Skeletal muscle tissue (tissue), 4 donors: ENCODE data around the gene ST8SIA1. TPM values are rescaled to one million over a fixed set of nuclear protein-coding genes. Genes with fewer than 3 reads are reported as not detected.

Experiments
- H3K27ac ChIP-seq: one replicate; pipeline ENCODE4 v1.7.0; 2013; ENCODE audit warnings: mild to moderate bottlenecking, low read depth, low read length, inconsistent platforms
- H3K27me3 ChIP-seq, 3 donors: one replicate each; pipeline ENCODE4 v1.7.0; 2013; ENCODE audit warnings: low read length in 3 of 3; ENCODE audit not compliant: control insufficient read depth in 3 of 3, insufficient read depth in 3 of 3
- H3K36me3 ChIP-seq, 3 donors: one replicate each; pipeline ENCODE4 v1.7.0; 2013; ENCODE audit warnings: low read length in 3 of 3; ENCODE audit not compliant: control insufficient read depth in 3 of 3, insufficient read depth in 3 of 3
- H3K4me1 ChIP-seq, 3 donors: one replicate each; pipeline ENCODE4 v1.7.0; 2013; ENCODE audit warnings: low read length in 3 of 3, mild to moderate bottlenecking in 3 of 3; ENCODE audit not compliant: control insufficient read depth in 3 of 3, insufficient read depth in 3 of 3
- H3K4me3 ChIP-seq, 3 donors: one replicate each; pipeline ENCODE4 v1.7.0; 2013; ENCODE audit warnings: low read length in 3 of 3
- H3K9ac ChIP-seq, 3 donors: one replicate each; pipeline ENCODE4 v1.7.0; 2013; ENCODE audit warnings: low read length in 3 of 3, mild to moderate bottlenecking in 3 of 3, moderate library complexity in 2 of 3, low read depth in 1 of 3
- H3K9me3 ChIP-seq, 3 donors: one replicate each; pipeline ENCODE4 v1.7.0; 2013; ENCODE audit warnings: low read length in 3 of 3; ENCODE audit not compliant: control insufficient read depth in 3 of 3
- total RNA-seq: library from RNA; depleted of rRNA; stranded (reverse); fragments of >200 nt; gene quantifications from one replicate; pipeline ENCODE4 v1.2.3, GENCODE V29; 2014
- donor health status: Osteomylitis.

The ST8SIA1 gene
- total RNA-seq, 1 donor from 2014 or later = 5.2 TPM

DNA sequence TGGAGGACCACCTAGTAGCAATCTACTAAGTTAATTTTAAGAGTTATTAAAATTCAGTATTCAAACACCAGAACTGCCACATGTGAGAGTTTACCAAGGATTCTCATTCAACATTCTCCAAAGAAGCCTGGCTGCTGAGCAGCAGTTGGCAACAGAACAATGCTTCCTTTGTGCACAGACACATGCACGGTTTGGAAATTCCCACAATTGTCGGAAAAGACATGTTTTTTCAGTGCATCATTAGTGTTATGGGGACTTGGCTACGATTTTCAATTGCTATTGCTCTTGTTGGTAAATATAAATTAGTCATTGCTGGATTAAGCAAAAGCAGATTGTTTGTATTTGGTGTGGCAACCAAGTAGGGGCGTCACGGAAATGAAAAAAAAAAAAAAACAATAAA lies 22.2 kb downstream of the ST8SIA1 start:
- Histone ChIP-seq H3K4me1 (peaks cover 0 to 4% (median 0%) of the 10 kb centered on the region in 3 donors), H3K27me3 (peaks cover 0 to 3% (median under 1%) of the 10 kb centered on the region in 3 donors), H3K4me3 (no peak overlapping the region), H3K36me3 (no peaks in the 10 kb centered on the region), H3K27ac (no peak overlapping the region), H3K9me3 (no peaks in the 10 kb centered on the region), H3K9ac (no peak overlapping the region)

DNA sequence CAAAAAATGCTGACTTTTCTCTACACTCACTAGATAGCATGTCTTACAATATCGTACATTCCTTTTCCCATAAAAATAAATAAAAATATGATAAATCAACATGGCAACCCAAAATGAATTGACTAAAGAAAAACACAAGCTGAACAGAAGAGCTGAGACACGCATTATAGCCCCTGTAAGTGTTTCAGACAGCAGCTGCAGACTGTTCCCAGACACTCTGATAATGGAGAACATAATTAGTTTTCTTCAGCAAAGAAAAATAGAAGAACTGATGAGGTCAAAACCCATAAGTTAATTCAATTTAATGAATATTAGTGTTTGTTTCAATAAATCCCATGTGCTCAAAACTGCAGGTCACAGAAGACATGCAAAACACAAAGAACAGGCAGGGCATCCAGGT lies 23.8 kb downstream of the ST8SIA1 start:
- Histone ChIP-seq H3K9me3 (no peaks in the 10 kb centered on the region), H3K4me3 (no peak overlapping the region), H3K9ac (no peak overlapping the region), H3K27ac (no peak overlapping the region), H3K27me3 (peaks cover 0 to 3% (median 2%) of the 10 kb centered on the region in 3 donors), H3K4me1 (peaks cover 0 to 4% (median 0%) of the 10 kb centered on the region in 3 donors), H3K36me3 (no peaks in the 10 kb centered on the region)

DNA sequence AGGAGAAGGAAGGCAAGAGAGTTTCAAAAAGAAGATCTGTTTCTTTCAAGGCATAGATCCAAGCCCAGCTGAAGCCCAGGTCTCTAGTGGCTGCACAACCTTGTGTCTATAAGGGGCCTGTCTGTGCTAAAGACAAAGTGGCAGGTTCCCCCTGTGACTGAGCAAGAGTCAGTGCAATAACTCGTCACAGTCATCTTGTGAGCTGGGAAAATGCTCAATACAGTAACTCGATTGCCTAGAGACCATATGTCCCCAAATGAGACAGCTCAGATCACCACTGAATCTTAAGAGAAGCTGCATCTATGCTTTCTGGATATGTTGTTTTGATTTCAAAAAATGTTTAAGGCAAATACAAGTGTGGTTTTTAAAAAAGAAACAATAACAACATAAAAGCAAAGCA lies 24.2 kb downstream of the ST8SIA1 start:
- H3K4me1 ChIP-seq = peaks cover 0 to 4% (median 0%) of the 10 kb centered on the region in 3 donors
- H3K9ac ChIP-seq = no peak overlapping the region
- H3K9me3 ChIP-seq = no peaks in the 10 kb centered on the region
- peaks cover 0 to 3% (median 2%) of the 10 kb centered on the region in 3 donors for H3K27me3 ChIP-seq
- H3K27ac ChIP-seq = no peak overlapping the region
- H3K36me3 ChIP-seq = no peaks in the 10 kb centered on the region
- no peak overlapping the region for H3K4me3 ChIP-seq

DNA sequence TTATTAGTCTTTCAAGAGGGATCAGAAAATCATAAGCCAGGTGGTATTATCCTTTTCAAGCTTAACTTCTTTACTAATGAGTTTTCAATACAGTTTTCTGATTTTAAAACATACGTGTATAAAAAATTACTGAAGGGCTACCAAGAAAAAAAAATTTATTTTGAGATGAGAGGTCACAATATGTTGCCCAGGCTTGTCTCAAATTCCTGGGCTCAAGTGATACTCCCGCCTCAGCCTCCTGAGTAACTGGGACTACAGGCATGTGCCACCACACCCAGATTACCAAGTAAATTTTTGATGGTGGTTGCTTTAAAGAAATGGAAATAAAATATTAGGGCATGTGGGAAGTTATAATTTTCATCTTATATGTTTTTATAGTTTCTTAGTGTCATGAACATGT lies 26.7 kb downstream of the ST8SIA1 start:
- Histone ChIP-seq H3K27ac (no peak overlapping the region), H3K9ac (no peak overlapping the region), H3K4me3 (no peak overlapping the region), H3K9me3 (no peaks in the 10 kb centered on the region), H3K27me3 (peaks cover 0 to 2% (median 0%) of the 10 kb centered on the region in 3 donors), H3K36me3 (no peaks in the 10 kb centered on the region), H3K4me1 (peaks cover 0 to 4% (median 0%) of the 10 kb centered on the region in 3 donors)

DNA sequence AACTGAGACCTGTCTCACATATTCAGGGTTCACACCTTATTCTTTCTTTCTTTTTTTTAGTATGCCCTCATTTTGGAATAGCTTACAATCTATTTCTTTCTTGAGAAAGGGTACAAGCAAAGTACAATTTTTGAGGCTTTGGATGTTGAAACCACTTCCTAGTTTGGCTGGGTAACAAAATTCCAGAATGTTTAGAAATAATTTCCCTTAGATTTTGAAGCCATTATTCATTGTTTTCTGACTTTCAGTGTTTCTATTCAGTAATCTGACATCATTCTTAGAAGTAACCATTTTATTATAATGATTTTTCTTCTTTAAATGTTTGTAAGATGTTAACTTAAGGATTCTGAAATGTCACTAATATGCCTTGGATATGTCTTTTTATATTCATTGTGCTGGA lies 28.2 kb downstream of the ST8SIA1 start:
- Histone ChIP-seq H3K4me1 (no peaks in the 10 kb centered on the region), H3K9ac (no peak overlapping the region), H3K36me3 (no peaks in the 10 kb centered on the region), H3K4me3 (no peak overlapping the region), H3K9me3 (no peaks in the 10 kb centered on the region), H3K27me3 (peaks cover 0 to 2% (median 0%) of the 10 kb centered on the region in 3 donors), H3K27ac (no peak overlapping the region)

DNA sequence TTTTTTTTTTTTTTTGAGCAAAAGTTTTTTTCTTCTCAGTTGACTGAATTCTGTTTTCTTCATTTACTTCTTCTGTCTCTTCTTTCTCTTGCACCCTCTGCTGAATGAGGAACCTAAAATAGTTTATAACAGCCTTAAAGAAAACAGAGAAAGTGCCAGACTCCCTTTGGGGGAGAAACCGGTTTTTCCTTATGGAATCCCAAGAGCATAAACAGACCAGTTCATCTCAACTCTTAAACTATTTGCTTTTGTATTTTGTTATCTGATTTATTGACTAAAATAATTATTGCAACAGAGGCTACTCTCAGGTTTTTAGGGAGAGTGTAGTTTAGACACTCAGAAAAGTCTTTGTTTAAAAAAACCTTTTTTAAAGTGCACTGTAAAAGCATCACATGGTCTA lies 30.2 kb downstream of the ST8SIA1 start:
- no peak overlapping the region for H3K27ac ChIP-seq
- H3K27me3 ChIP-seq = peaks cover 0 to 2% (median 0%) of the 10 kb centered on the region in 3 donors

DNA sequence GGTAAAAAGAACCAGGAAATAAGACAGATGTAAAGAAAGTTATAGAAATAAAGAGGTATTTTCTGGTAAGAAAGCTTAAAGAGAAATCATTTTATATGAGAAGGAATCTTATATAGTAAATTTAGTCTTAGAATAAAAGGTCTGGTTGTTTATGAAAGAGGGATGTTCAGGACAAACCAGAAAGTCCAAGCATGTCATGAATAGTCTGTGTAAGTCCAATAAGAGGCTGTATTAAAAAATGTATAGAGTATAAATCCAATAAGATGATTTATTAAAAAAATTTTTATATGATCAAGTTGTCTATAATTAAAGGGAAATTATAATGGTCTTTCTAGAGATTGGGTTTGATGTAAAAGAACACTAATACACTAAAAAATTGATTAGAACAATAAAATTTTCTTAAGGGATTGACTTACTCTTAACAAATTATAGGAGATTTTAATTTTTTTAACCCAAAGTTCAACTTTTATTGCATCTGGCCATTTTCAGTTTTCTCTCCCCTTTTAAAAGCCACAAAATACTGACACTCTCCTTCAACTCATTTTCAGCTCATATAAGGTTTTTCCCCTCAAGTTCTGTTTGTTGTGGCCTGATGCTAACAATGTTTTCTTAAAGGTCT lies 35.1 kb downstream of the ST8SIA1 start:
- Histone ChIP-seq H3K4me3 (no peak overlapping the region), H3K4me1 (no peaks in the 10 kb centered on the region), H3K27me3 (no peaks in the 10 kb centered on the region), H3K9ac (no peak overlapping the region), H3K27ac (no peak overlapping the region), H3K36me3 (no peaks in the 10 kb centered on the region), H3K9me3 (no peaks in the 10 kb centered on the region)

More for the DNA sequence above, 30.2 kb downstream of the ST8SIA1 start:
- no peak overlapping the region for H3K4me3 ChIP-seq
- H3K4me1 ChIP-seq = no peaks in the 10 kb centered on the region
- H3K36me3 ChIP-seq = no peaks in the 10 kb centered on the region
- H3K9ac ChIP-seq = no peak overlapping the region
- H3K9me3 ChIP-seq = no peaks in the 10 kb centered on the region

DNA sequence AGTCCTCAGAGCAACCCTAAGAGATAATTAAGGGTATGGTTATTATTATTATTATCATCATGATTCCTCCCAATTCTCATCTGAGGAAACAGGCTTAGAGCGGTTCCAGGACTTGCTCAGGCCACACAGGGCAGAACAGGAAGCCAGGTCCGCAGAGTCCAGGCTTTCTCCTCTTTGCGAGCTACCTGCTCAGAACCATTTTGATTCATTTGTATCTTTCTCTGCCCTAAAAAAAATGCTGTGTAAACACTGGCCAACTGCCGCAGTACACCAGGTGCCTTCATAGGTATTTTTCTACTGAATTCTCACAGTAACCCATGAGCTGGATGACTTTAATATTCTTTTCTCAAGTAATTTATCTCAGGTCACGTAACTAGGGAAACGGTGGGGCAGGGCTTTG lies 45.3 kb downstream of the ST8SIA1 start:
- H3K4me3 ChIP-seq = no peak overlapping the region
- H3K36me3 ChIP-seq = no peaks in the 10 kb centered on the region
- no peak overlapping the region for H3K9ac ChIP-seq
- H3K27me3 ChIP-seq = no peaks in the 10 kb centered on the region
- no peak overlapping the region for H3K27ac ChIP-seq
- no peaks in the 10 kb centered on the region for H3K4me1 ChIP-seq
- H3K9me3 ChIP-seq = no peaks in the 10 kb centered on the region

DNA sequence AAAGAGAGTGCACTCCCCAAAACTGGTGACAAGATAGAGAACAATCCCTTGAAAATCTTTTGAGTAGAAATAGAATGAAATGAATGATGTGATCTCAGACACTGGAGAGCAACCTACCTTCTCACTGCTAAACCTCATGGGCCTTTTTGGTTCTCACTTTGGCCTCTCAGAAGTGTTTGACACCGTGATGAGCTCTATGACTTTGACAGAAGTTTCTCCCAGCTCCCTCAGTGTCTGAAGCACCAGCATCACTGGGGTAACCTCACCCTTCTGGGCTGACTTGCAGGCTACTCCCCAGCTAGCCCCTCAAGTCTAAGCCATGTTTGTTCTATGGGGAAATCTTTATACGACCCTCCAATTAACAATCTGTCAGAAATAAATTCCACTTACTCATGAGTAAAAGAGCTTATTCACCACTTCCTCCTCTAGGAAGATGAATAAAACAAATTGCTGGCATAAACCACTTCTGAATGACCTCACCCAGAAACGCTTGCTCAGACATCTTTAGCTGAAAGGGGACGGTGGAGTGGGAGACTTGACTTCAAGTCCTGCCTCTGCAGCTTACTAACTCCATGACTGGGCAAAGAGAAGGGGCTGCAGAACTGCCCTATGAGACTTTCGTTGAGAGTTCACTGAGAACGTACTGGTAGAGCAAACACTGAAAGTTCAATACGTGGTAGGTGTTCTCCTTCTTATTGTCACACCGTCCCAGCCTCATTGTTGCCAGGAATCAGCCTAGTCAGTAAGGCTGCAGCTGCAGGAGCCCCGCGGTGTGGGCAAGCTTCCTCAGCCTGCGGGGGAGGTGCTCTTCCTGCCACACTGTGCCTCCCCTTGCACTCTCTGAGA lies 46.5 kb downstream of the ST8SIA1 start:
- Histone ChIP-seq H3K27ac (no peak overlapping the region), H3K4me3 (no peak overlapping the region), H3K9me3 (no peaks in the 10 kb centered on the region), H3K36me3 (no peaks in the 10 kb centered on the region), H3K9ac (no peak overlapping the region), H3K27me3 (no peaks in the 10 kb centered on the region), H3K4me1 (peaks cover 0 to 3% (median 0%) of the 10 kb centered on the region in 3 donors)

DNA sequence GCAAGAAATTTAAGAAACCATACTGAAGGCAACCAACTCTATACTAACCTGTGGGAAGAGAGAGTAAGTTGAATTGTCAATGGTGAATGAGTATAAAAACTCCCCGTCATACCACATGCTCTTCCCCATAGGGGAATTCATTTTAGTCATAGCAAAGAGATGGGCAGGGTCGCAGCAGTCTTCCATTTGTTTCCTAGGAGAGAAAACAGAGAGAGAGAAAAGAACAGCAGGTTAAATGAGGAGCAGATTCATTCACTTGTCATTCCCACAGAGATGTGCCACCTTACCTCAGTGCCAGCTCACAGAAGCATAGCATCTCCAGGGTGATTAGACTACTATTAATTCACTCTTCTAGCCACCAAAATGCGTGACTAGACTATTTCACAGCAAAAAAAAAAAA lies 47.4 kb downstream of the ST8SIA1 start:
- peaks cover 0 to 3% (median 0%) of the 10 kb centered on the region in 3 donors for H3K4me1 ChIP-seq
- peaks cover 0 to 2% (median 0%) of the 10 kb centered on the region in 3 donors for H3K27me3 ChIP-seq
- H3K9me3 ChIP-seq = no peaks in the 10 kb centered on the region
- no peak overlapping the region for H3K27ac ChIP-seq
- H3K9ac ChIP-seq = no peak overlapping the region
- H3K4me3 ChIP-seq = no peak overlapping the region
- H3K36me3 ChIP-seq = no peaks in the 10 kb centered on the region
